ENCODE measurements around the gene SLC35G1.

GRCh38 chr10:93875032-93875358 is 18.8 kb upstream of the SLC35G1 start:
- TF ChIP-seq TOX (CRISPR knock-in tag; IDR thresholded peaks at IDR 0.05; ENCODE audit: borderline replicate concordance) (no peak), TCF4 (CRISPR knock-in tag; IDR thresholded peaks at IDR 0.05; ENCODE audit: borderline replicate concordance) (no peak), ZC3H10 (CRISPR knock-in tag; IDR thresholded peaks at IDR 0.05) (no peak), ARNTL (CRISPR knock-in tag; IDR thresholded peaks at IDR 0.05; ENCODE audit: borderline replicate concordance, low read depth) (no peak), ZNF565 (CRISPR knock-in tag; conservative IDR thresholded peaks at IDR 0.05; ENCODE audit: low read depth) (no peak)
